GM18951 (cell line): ENCODE results near the gene SYCE1L.

Source experiments
- POLR2A ChIP-seq: IDR thresholded peaks from 4 replicates; pipeline ENCODE4 v1.6.1; 2011; ENCODE audit warnings: mild to moderate bottlenecking; ENCODE audit not compliant: insufficient read length, insufficient read depth; ENCODE audit errors: extremely low read depth
- in situ Hi-C: fragments of 300-500 bp; cut with MboI; formaldehyde crosslinking; loops from one replicate; pipeline ENCODE4 v1.12.0; 2022; ENCODE audit warnings: low sequenced_read_pairs, mixed read lengths, inconsistent platforms; ENCODE audit not compliant: unreplicated experiment

SYCE1L gene

GRCh38 chr16:77246150-77246549 lies 46.9 kb downstream of the SYCE1L start:
- in situ Hi-C loops, result no loop called here
- no peak for TF ChIP-seq POLR2A

- no peak for TF ChIP-seq POLR2A
- in situ Hi-C loops, result no loop called here
These were observed 51.2 kb downstream of the SYCE1L start for GRCh38 chr16:77250400-77250799.
